H9 (cell line): ENCODE measurements around the gene THBS2. TPM values are rescaled to one million over a fixed set of nuclear protein-coding genes. Genes with fewer than 3 reads are reported as not detected.
"Not testable (repeated sequence)": the region's sequence is repeated elsewhere in the genome, so short reads cannot be mapped to it uniquely, and the experiment has no call there.

Experiments used
- DNase-seq: peaks from one replicate; pipeline ENCODE4 v3.0.0-alpha.2; 2017
- H2AFZ ChIP-seq: one replicate; pipeline ENCODE4 v1.6.1; 2013; ENCODE audit warnings: mild to moderate bottlenecking, low read length, control low read depth, moderate library complexity
- H2AK5ac ChIP-seq: 2 replicates; pipeline ENCODE4 v1.6.1; 2013; ENCODE audit warnings: low read length, control low read depth, mixed read lengths; ENCODE audit not compliant: insufficient read length
- H2BK120ac ChIP-seq: one replicate; pipeline ENCODE4 v1.6.1; 2013; ENCODE audit warnings: low read depth, mild to moderate bottlenecking, low read length, control low read depth, inconsistent platforms; ENCODE audit not compliant: poor library complexity, severe bottlenecking
- H2BK12ac ChIP-seq: 2 replicates; pipeline ENCODE4 v1.6.1; 2013; ENCODE audit warnings: low read length, control low read depth, mixed read lengths, low read depth; ENCODE audit not compliant: insufficient read length
- H2BK15ac ChIP-seq: 2 replicates; pipeline ENCODE4 v1.6.1; 2013; ENCODE audit warnings: low read depth, low read length, control low read depth
- H2BK20ac ChIP-seq: one replicate; pipeline ENCODE4 v1.6.1; 2013; ENCODE audit warnings: low read depth, mild to moderate bottlenecking, low read length, control low read depth, inconsistent platforms; ENCODE audit not compliant: poor library complexity, severe bottlenecking
- H2BK5ac ChIP-seq: 2 replicates; pipeline ENCODE4 v1.6.1; 2013; ENCODE audit warnings: low read length, control low read depth, mixed read lengths; ENCODE audit not compliant: insufficient read length
- H3K14ac ChIP-seq: 2 replicates; pipeline ENCODE4 v1.6.1; 2013; ENCODE audit warnings: low read length, control low read depth; ENCODE audit not compliant: insufficient read depth
- H3K18ac ChIP-seq: 2 replicates; pipeline ENCODE4 v1.6.1; 2013; ENCODE audit warnings: low read depth, mild to moderate bottlenecking, mixed read lengths, low read length, control low read depth; ENCODE audit not compliant: insufficient read length
- H3K23ac ChIP-seq: 2 replicates; pipeline ENCODE4 v1.6.1; 2013; ENCODE audit warnings: low read length, control low read depth, mixed read lengths, low read depth; ENCODE audit not compliant: insufficient read length
- H3K23me2 ChIP-seq: 2 replicates; pipeline ENCODE4 v1.6.1; 2013; ENCODE audit warnings: low read depth, mild to moderate bottlenecking, mixed read lengths, low read length, control low read depth; ENCODE audit not compliant: insufficient read length, poor library complexity, severe bottlenecking
- H3K27ac ChIP-seq: 2 replicates; pipeline ENCODE4 v1.5.1; 2013; ENCODE audit warnings: low read length, control low read depth, mixed read lengths, low read depth; ENCODE audit not compliant: insufficient read length
- H3K27me3 ChIP-seq: 2 replicates; pipeline ENCODE4 v1.6.1; 2013; ENCODE audit warnings: low read length, control low read depth, inconsistent platforms; ENCODE audit not compliant: insufficient read depth
- H3K4ac ChIP-seq: 2 replicates; pipeline ENCODE4 v1.6.1; 2013; ENCODE audit warnings: low read depth, mild to moderate bottlenecking, control low read depth, inconsistent platforms, low read length, moderate library complexity
- H3K4me1 ChIP-seq: 2 replicates; pipeline ENCODE4 v1.6.1; 2013; ENCODE audit warnings: low read length, control low read depth, inconsistent platforms; ENCODE audit not compliant: insufficient read depth
- H3K4me2 ChIP-seq: 2 replicates; pipeline ENCODE4 v1.6.1; 2013; ENCODE audit warnings: low read length, control low read depth, mixed read lengths; ENCODE audit not compliant: insufficient read length, insufficient read depth
- H3K56ac ChIP-seq: 2 replicates; pipeline ENCODE4 v1.6.1; 2013; ENCODE audit warnings: low read depth, mild to moderate bottlenecking, mixed read lengths, low read length, control low read depth; ENCODE audit not compliant: insufficient read length
- H3K79me1 ChIP-seq: 2 replicates; pipeline ENCODE4 v1.6.1; 2013; ENCODE audit warnings: low read depth, mild to moderate bottlenecking, moderate library complexity, low read length, control low read depth, inconsistent platforms; ENCODE audit not compliant: insufficient read depth, poor library complexity, severe bottlenecking
- H3K79me2 ChIP-seq: 2 replicates; pipeline ENCODE4 v1.6.1; 2013; ENCODE audit warnings: low read length, control low read depth, inconsistent platforms; ENCODE audit not compliant: insufficient read depth
- H3K9ac ChIP-seq: 2 replicates; pipeline ENCODE4 v1.6.1; 2013; ENCODE audit warnings: low read length, control low read depth, mixed read lengths; ENCODE audit not compliant: insufficient read length; ENCODE audit errors: extremely low read depth
- H3K9me3 ChIP-seq: one replicate; pipeline ENCODE4 v1.6.1; 2013; ENCODE audit warnings: low read depth, low read length, inconsistent platforms; ENCODE audit not compliant: control insufficient read depth
- H3T11ph ChIP-seq: one replicate; pipeline ENCODE4 v1.6.1; 2013; ENCODE audit warnings: mild to moderate bottlenecking, low read length, control low read depth, inconsistent platforms
- H4K20me1 ChIP-seq: one replicate; pipeline ENCODE4 v1.6.1; 2013; ENCODE audit not compliant: control insufficient read depth, insufficient read length, insufficient read depth
- H4K5ac ChIP-seq: 2 replicates; pipeline ENCODE4 v1.6.1; 2013; ENCODE audit warnings: low read depth, mild to moderate bottlenecking, mixed read lengths, low read length, control low read depth; ENCODE audit not compliant: insufficient read length
- H4K8ac ChIP-seq: replicated peaks from 2 replicates; pipeline ENCODE4 v1.6.1; 2013; ENCODE audit warnings: low read length, control low read depth, mixed read lengths, low read depth; ENCODE audit not compliant: insufficient read length
- H4K91ac ChIP-seq: 2 replicates; pipeline ENCODE4 v1.6.1; 2013; ENCODE audit warnings: low read depth, mild to moderate bottlenecking, moderate library complexity, mixed read lengths, low read length, control low read depth; ENCODE audit not compliant: insufficient read length
- H3K27ac Mint-ChIP-seq, 3 experiments: 2 replicates in 2 of 3; 3 replicates in 1 of 3; pipeline ENCODE4 v1.8.0; 2020 to 2021; ENCODE audit warnings: mixed read lengths in 3 of 3, mild to moderate bottlenecking in 1 of 3, moderate library complexity in 1 of 3
- H3K27me3 Mint-ChIP-seq: 2 replicates; pipeline ENCODE4 v1.8.0; 2021; ENCODE audit warnings: low read depth, mild to moderate bottlenecking, moderate library complexity, mixed read lengths
- H3K36me3 Mint-ChIP-seq, 3 experiments: 2 replicates in 2 of 3; 3 replicates in 1 of 3; pipeline ENCODE4 v1.8.0; 2020 to 2021; ENCODE audit warnings: low read depth in 3 of 3, mixed read lengths in 3 of 3; ENCODE audit not compliant: insufficient read depth in 1 of 3
- H3K4me1 Mint-ChIP-seq, 2 experiments: 2 replicates each; pipeline ENCODE4 v1.8.0; 2020; ENCODE audit warnings: mixed read lengths in 2 of 2
- H3K4me3 Mint-ChIP-seq, 2 experiments: 2 replicates in 1 of 2; 3 replicates in 1 of 2; pipeline ENCODE4 v1.8.0; 2020 to 2021; ENCODE audit warnings: mild to moderate bottlenecking in 2 of 2, mixed read lengths in 2 of 2, moderate library complexity in 1 of 2
- H3K9me3 Mint-ChIP-seq, 2 experiments: 2 replicates in 1 of 2; 3 replicates in 1 of 2; pipeline ENCODE4 v1.8.0; 2020; ENCODE audit warnings: mild to moderate bottlenecking in 2 of 2, mixed read lengths in 2 of 2, moderate library complexity in 1 of 2
- CTCF ChIP-seq: fragments of 200-600 bp; sonication (generic); conservative IDR thresholded peaks from 3 replicates; pipeline ENCODE4 v1.8.0; 2021; ENCODE audit warnings: antibody characterized with exemption, mild to moderate bottlenecking
- WGBS: extraction: QIAGEN DNeasy Blood & Tissue Kit; methylation state at CpG from one replicate; pipeline ENCODE4 v1.1.7; 2013; ENCODE audit warnings: missing lambda C conversion rate, low lambda C conversion rate, mixed read lengths; ENCODE audit not compliant: insufficient read length; ENCODE audit errors: extremely low coverage; 5-methylcytosine and 5-hydroxymethylcytosine counted together
- total RNA-seq: library from RNA; stranded (reverse); gene quantifications from 2 replicates; pipeline ENCODE4 v1.2.1, GENCODE V29; 2021

THBS2 gene
- total RNA-seq, 1 experiment from 2014 or later: 14.7 TPM

GRCh38 chr6:169215201-169215681, 38.4 kb downstream of the THBS2 start:
- no peak overlapping the region for H3K9ac ChIP-seq
- no peak overlapping the region for H3K56ac ChIP-seq
- H4K5ac ChIP-seq: no peak overlapping the region
- H2BK120ac ChIP-seq: no peak overlapping the region
- no peak overlapping the region for H3K4me2 ChIP-seq
- Mint-ChIP-seq H3K27ac (peak overlapping the region in 2 of 3 experiments; percentile 41 to 57; a peak in 1 of 7 replicates), H3K9me3 (peaks cover 0 to 14% of the 10 kb centered on the region in 2 experiments; a peak in 2 of 5 replicates), H3K27me3 (no peaks in the 10 kb centered on the region), H3K4me3 (no peak overlapping the region), H3K4me1 (peaks cover 10 to 14% of the 10 kb centered on the region in 2 experiments), H3K36me3 (peaks cover 21 to 33% (median 29%) of the 10 kb centered on the region in 3 experiments)
- no peaks in the 10 kb centered on the region for H3K27me3 ChIP-seq
- no peak overlapping the region for H2AFZ ChIP-seq
- no peak overlapping the region for H4K8ac ChIP-seq
- no peak overlapping the region for H4K91ac ChIP-seq
- no peak for TF ChIP-seq CTCF
- H3K4me1 ChIP-seq: 0 out of 2 replicates have a peak, but pooled peaks cover 3% of the 10 kb centered on the region
- no peaks in the 10 kb centered on the region for H3K79me1 ChIP-seq
- no peak overlapping the region for H3T11ph ChIP-seq
- DNase-seq: no peak
- H3K14ac ChIP-seq: no peak overlapping the region
- peak overlapping the region; percentile 9 for H3K27ac ChIP-seq
- H3K23ac ChIP-seq: no peak overlapping the region
- no peak overlapping the region for H2BK12ac ChIP-seq
- H2BK15ac ChIP-seq: no peak overlapping the region
- no peak overlapping the region for H2AK5ac ChIP-seq
- no peak overlapping the region for H3K18ac ChIP-seq
- no peak overlapping the region for H2BK20ac ChIP-seq
- no peak overlapping the region for H2BK5ac ChIP-seq
- H3K9me3 ChIP-seq: no peaks in the 10 kb centered on the region
- H3K79me2 ChIP-seq: no peaks in the 10 kb centered on the region
- WGBS: no CpG with 5 or more reads among the region's 12 CpGs
- no peaks in the 10 kb centered on the region for H3K23me2 ChIP-seq
- no peak overlapping the region for H3K4ac ChIP-seq
- no peaks in the 10 kb centered on the region for H4K20me1 ChIP-seq

- Mint-ChIP-seq H3K4me1 (peaks cover 10 to 14% of the 10 kb centered on the region in 2 experiments), H3K36me3 (peaks cover 21 to 29% (median 24%) of the 10 kb centered on the region in 3 experiments), H3K9me3 (peaks cover 0 to 14% of the 10 kb centered on the region in 2 experiments; a peak in 2 of 5 replicates)
- not testable (repeated sequence) for H2BK5ac ChIP-seq, H3K27ac ChIP-seq, H3T11ph ChIP-seq, H3K27ac Mint-ChIP-seq, H3K9me3 ChIP-seq, H3K27me3 ChIP-seq, H4K5ac ChIP-seq, H3K4ac ChIP-seq, H2BK12ac ChIP-seq, DNase-seq, H3K14ac ChIP-seq, H4K20me1 ChIP-seq, H3K23ac ChIP-seq, H3K4me2 ChIP-seq, H3K79me2 ChIP-seq, H4K91ac ChIP-seq, H3K79me1 ChIP-seq, H3K18ac ChIP-seq, H2BK120ac ChIP-seq, H3K4me1 ChIP-seq, H3K4me3 Mint-ChIP-seq, H2BK15ac ChIP-seq, H3K9ac ChIP-seq, H2AK5ac ChIP-seq, H4K8ac ChIP-seq, H2BK20ac ChIP-seq, H3K27me3 Mint-ChIP-seq, H3K56ac ChIP-seq, H3K23me2 ChIP-seq, H2AFZ ChIP-seq
- no CpG with 5 or more reads among the region's 3 CpGs for WGBS
These were observed 38.9 kb downstream of the THBS2 start for GRCh38 chr6:169214789-169215188.
